ENCODE data around the gene CYP26C1.

Gene CYP26C1

DNA sequence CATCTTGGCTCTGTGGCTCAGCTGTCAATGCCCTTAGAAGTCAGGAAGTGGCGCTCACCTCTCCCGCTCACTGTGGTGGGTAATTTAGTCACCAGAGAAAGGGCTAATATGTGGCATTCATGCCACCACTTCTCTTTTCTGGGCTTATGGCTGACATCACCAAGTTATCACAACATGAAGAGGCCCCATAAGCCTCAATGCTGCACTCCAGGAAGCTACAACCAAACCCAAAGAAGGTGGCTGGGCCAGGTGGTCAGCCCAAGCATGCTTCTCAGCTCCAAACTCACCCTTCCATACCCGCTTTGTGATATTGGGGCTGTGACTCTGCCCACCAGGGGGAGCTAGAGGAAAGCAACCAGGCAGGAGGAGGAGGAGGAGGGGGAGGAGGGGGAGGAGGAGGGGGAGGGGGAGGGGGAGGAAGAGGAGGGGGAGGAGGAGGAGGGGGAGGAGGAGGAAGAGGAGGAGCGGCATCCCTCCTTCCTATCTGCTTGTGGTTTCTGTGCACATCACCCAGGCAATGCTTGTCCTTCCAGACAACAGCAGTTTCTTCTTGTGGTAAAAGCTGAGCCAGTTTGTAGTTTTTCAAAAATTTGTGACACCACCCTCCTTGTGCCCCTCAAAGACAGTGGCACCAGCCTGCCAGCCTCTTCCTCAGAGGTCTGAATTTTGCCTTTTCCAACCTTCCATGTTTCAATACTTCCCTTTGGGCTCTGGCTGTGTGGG, 55.2 kb downstream of the CYP26C1 start:
- Mint-ChIP-seq H3K4me3 (no peak overlapping the region), H3K36me3 (ENCODE audit: low read depth) (peaks cover 3% of the 10 kb centered on the region), H3K4me1 (peaks cover 30% of the 10 kb centered on the region), H3K27ac (no peak overlapping the region), H3K27me3 (ENCODE audit: low read depth, poor library complexity) (peaks cover 16% of the 10 kb centered on the region), H3K9me3 (peaks cover 4% of the 10 kb centered on the region)
- no peak for TF ChIP-seq CTCF (IDR thresholded peaks at IDR 0.05)
- DNase-seq, result peak; percentile 63

Data from nephron progenitor cell (in vitro differentiated cells).